A673 (cell line): ENCODE results near the gene SGCG.

Experiments
- CTCF ChIP-seq: fragments of 300-800, 200-600 bp; sonication (generic); conservative IDR thresholded peaks from 2 replicates; pipeline ENCODE4 v1.5.1; 2017; ENCODE audit warnings: low read depth, mild to moderate bottlenecking, antibody characterized with exemption, low read length, moderate library complexity, mixed read lengths
- EZH2 ChIP-seq: fragments of 200-600 bp; sonication (generic); IDR thresholded peaks from 2 replicates; pipeline ENCODE4 v1.6.1; 2017; ENCODE audit warnings: borderline replicate concordance, low read depth, mild to moderate bottlenecking, mixed read lengths, antibody characterized with exemption, low read length; ENCODE audit not compliant: poor library complexity, severe bottlenecking

- TF ChIP-seq CTCF (no peak), EZH2 (no peak)
Observed at GRCh38 chr13:23182142-23182541, 1.4 kb downstream of the SGCG start.
